ENCODE results near the gene PAQR8. TPM values are rescaled to one million over a fixed set of nuclear protein-coding genes. Genes with fewer than 3 reads are reported as not detected.
"Not testable (repeated sequence)": the region's sequence is repeated elsewhere in the genome, so short reads cannot be mapped to it uniquely, and the experiment has no call there.

The PAQR8 gene
- total and polyA plus RNA-seq, 2 experiments from 2014 or later, result 20.8 to 36.9 TPM

DNA sequence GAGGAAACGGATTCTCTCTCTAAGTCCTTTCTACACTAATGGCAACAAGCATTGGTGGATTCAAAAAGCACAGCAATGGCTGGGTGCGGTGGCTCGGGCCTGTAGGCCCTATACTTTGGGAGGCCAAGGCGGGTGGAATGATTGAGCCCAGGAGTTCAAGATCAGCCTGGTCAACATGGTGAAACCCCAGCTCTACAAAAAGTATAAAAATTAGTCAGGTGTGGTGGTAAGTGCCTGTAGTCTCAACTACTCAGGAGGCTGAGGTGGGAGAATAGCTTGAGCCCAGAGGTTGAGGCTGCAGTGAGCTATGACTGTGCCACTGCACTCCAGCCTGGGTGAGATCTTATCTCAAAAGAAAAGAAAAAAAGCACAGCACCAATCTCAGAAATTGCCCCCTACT is 19.3 kb downstream of the PAQR8 start:
- H3K9me3 ChIP-seq (ENCODE audit: low read depth), result no peaks in the 10 kb centered on the region
- no peak for DNase-seq (ENCODE audit: low spot score)
- H3K4me3 ChIP-seq, result no peak overlapping the region
- 96% methylated on average over 4 of the region's 4 CpGs for WGBS (ENCODE audit: low lambda C conversion rate, missing lambda C conversion rate)
- H3K4me2 ChIP-seq, result no peak overlapping the region
- H3K27ac ChIP-seq, result no peak overlapping the region
- H3K36me3 ChIP-seq (replicated peaks; ENCODE audit: insufficient read depth, low read depth), result no peaks in the 10 kb centered on the region
- H2AFZ ChIP-seq, result no peak overlapping the region
- H3K79me2 ChIP-seq, result peaks cover 59% of the 10 kb centered on the region
- H3K27me3 ChIP-seq, result no peaks in the 10 kb centered on the region
- no peaks in the 10 kb centered on the region for H4K20me1 ChIP-seq (ENCODE audit: insufficient read depth, poor library complexity, severe bottlenecking)
- H3K4me1 ChIP-seq (ENCODE audit: insufficient read depth), result no peaks in the 10 kb centered on the region
- TF ChIP-seq EZH2 (IDR thresholded peaks at IDR 0.05; ENCODE audit: borderline replicate concordance) (no peak), EZH2phosphoT487 (IDR thresholded peaks at IDR 0.05; ENCODE audit: low read depth, severe bottlenecking, unreplicated experiment) (no peak)
- TF ChIP-seq, protein P1, sequence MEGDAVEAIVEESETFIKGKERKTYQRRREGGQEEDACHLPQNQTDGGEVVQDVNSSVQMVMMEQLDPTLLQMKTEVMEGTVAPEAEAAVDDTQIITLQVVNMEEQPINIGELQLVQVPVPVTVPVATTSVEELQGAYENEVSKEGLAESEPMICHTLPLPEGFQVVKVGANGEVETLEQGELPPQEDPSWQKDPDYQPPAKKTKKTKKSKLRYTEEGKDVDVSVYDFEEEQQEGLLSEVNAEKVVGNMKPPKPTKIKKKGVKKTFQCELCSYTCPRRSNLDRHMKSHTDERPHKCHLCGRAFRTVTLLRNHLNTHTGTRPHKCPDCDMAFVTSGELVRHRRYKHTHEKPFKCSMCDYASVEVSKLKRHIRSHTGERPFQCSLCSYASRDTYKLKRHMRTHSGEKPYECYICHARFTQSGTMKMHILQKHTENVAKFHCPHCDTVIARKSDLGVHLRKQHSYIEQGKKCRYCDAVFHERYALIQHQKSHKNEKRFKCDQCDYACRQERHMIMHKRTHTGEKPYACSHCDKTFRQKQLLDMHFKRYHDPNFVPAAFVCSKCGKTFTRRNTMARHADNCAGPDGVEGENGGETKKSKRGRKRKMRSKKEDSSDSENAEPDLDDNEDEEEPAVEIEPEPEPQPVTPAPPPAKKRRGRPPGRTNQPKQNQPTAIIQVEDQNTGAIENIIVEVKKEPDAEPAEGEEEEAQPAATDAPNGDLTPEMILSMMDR (IDR thresholded peaks at IDR 0.05; ENCODE audit: poor library complexity), result no peak
- no peaks in the 10 kb centered on the region for H3K9me2 ChIP-seq (replicated peaks; ENCODE audit: insufficient read depth)

- Histone ChIP-seq H3K27me3 (no peaks in the 10 kb centered on the region), H3K79me2 (peaks cover 37% of the 10 kb centered on the region), H3K4me1 (ENCODE audit: insufficient read depth) (peaks cover 5% of the 10 kb centered on the region), H3K4me3 (no peak overlapping the region), H3K36me3 (replicated peaks; ENCODE audit: insufficient read depth, low read depth) (no peaks in the 10 kb centered on the region), H4K20me1 (ENCODE audit: insufficient read depth, poor library complexity, severe bottlenecking) (no peaks in the 10 kb centered on the region), H3K4me2 (no peak overlapping the region), H2AFZ (no peak overlapping the region), H3K9me2 (replicated peaks; ENCODE audit: insufficient read depth) (no peaks in the 10 kb centered on the region), H3K9me3 (ENCODE audit: low read depth) (no peaks in the 10 kb centered on the region), H3K27ac (no peak overlapping the region)
- TF ChIP-seq, protein P1 (IDR thresholded peaks at IDR 0.05; ENCODE audit: poor library complexity), result no peak
- no peak for TF ChIP-seq EZH2 (IDR thresholded peaks at IDR 0.05; ENCODE audit: borderline replicate concordance)
- no peak for TF ChIP-seq EZH2phosphoT487 (IDR thresholded peaks at IDR 0.05; ENCODE audit: low read depth, severe bottlenecking, unreplicated experiment)
- no peak for DNase-seq (ENCODE audit: low spot score)
- WGBS (ENCODE audit: low lambda C conversion rate, missing lambda C conversion rate), result 96% methylated on average over 2 of the region's 2 CpGs
These were observed 22.3 kb downstream of the PAQR8 start for GRCh38 chr6:52384145-52384766.

DNA sequence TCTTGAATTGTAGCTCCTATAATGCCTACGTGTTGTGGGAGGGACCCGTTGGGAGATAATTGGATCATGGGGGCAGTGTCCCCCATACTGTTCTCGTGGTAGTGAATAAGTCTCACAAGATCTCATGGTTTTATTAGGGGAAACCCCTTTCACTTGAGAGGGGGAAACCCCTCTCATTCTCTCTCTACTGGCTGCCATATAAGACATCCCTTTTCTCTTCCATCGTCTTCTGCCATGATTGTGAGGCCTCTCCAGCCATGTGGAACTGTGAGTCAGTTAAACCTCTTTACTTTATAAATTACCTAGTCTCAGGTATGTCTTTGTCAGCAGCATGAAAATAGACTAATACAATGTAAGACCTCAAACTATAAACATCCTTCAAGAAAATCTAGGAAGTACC is 23.1 kb downstream of the PAQR8 start:
- Histone ChIP-seq H3K79me2 (peaks cover 30% of the 10 kb centered on the region), H3K4me3 (no peak overlapping the region), H2AFZ (no peak overlapping the region), H3K27me3 (no peaks in the 10 kb centered on the region), H3K9me3 (ENCODE audit: low read depth) (no peaks in the 10 kb centered on the region), H3K9me2 (replicated peaks; ENCODE audit: insufficient read depth) (no peaks in the 10 kb centered on the region), H3K4me2 (no peak overlapping the region), H3K27ac (no peak overlapping the region), H4K20me1 (ENCODE audit: insufficient read depth, poor library complexity, severe bottlenecking) (no peaks in the 10 kb centered on the region), H3K36me3 (replicated peaks; ENCODE audit: insufficient read depth, low read depth) (no peaks in the 10 kb centered on the region), H3K4me1 (ENCODE audit: insufficient read depth) (peaks cover 9% of the 10 kb centered on the region)
- TF ChIP-seq EZH2phosphoT487 (IDR thresholded peaks at IDR 0.05; ENCODE audit: low read depth, severe bottlenecking, unreplicated experiment), result no peak
- no peak for TF ChIP-seq EZH2 (IDR thresholded peaks at IDR 0.05; ENCODE audit: borderline replicate concordance)
- TF ChIP-seq, protein P1 (IDR thresholded peaks at IDR 0.05; ENCODE audit: poor library complexity), result no peak
- 93% methylated on average over 4 of the region's 4 CpGs for WGBS (ENCODE audit: low lambda C conversion rate, missing lambda C conversion rate)
- no peak for DNase-seq (ENCODE audit: low spot score)

GRCh38 chr6:52388119-52388518 is 26.2 kb downstream of the PAQR8 start:
- not testable (repeated sequence) for H3K4me2 ChIP-seq; H3K4me3 ChIP-seq; DNase-seq (ENCODE audit: low spot score); H3K9me2 ChIP-seq (replicated peaks; ENCODE audit: insufficient read depth); H3K9me3 ChIP-seq (ENCODE audit: low read depth); H4K20me1 ChIP-seq (ENCODE audit: insufficient read depth, poor library complexity, severe bottlenecking); H3K36me3 ChIP-seq (replicated peaks; ENCODE audit: insufficient read depth, low read depth); H2AFZ ChIP-seq; H3K27me3 ChIP-seq
- Histone ChIP-seq H3K79me2 (peaks cover 35% of the 10 kb centered on the region), H3K27ac (peak overlapping the region; percentile 82), H3K4me1 (ENCODE audit: insufficient read depth) (peaks cover 21% of the 10 kb centered on the region)
- 86% methylated on average over 4 of the region's 4 CpGs for WGBS (ENCODE audit: low lambda C conversion rate, missing lambda C conversion rate)
